Measurements from ENCODE around the gene DOCK6.

The DOCK6 gene

GRCh38 chr19:11223200-11223599 lies 39.1 kb downstream of the DOCK6 start:
- no peak for TF ChIP-seq CTCF (IDR thresholded peaks at IDR 0.05; ENCODE audit: extremely low read depth, insufficient read depth, missing control alignments)
- in situ Hi-C loops (cut with MboI; ENCODE audit: low pct_unique_long_range_greater_than_20kb, low sequenced_read_pairs, unreplicated experiment): no loop called here
- no peak for DNase-seq (ENCODE audit: low spot score)

- in situ Hi-C loops (cut with MboI; ENCODE audit: low pct_unique_long_range_greater_than_20kb, low sequenced_read_pairs, unreplicated experiment): no loop called here
- no peak for DNase-seq (ENCODE audit: low spot score)
- no peak for TF ChIP-seq CTCF (IDR thresholded peaks at IDR 0.05; ENCODE audit: extremely low read depth, insufficient read depth, missing control alignments)
Measured at GRCh38 chr19:11221082-11221598, 41.2 kb downstream of the DOCK6 start.

- no peak for TF ChIP-seq CTCF (IDR thresholded peaks at IDR 0.05; ENCODE audit: extremely low read depth, insufficient read depth, missing control alignments)
- in situ Hi-C loops (cut with MboI; ENCODE audit: low pct_unique_long_range_greater_than_20kb, low sequenced_read_pairs, unreplicated experiment): no loop called here
- no peak for DNase-seq (ENCODE audit: low spot score)
Measured at GRCh38 chr19:11214387-11214786, 47.9 kb downstream of the DOCK6 start.

GRCh38 chr19:11210656-11210928 lies 51.7 kb downstream of the DOCK6 start:
- in situ Hi-C loops (cut with MboI; ENCODE audit: low pct_unique_long_range_greater_than_20kb, low sequenced_read_pairs, unreplicated experiment): no loop called here
- DNase-seq (ENCODE audit: low spot score): no peak
- no peak for TF ChIP-seq CTCF (IDR thresholded peaks at IDR 0.05; ENCODE audit: extremely low read depth, insufficient read depth, missing control alignments)

DNA sequence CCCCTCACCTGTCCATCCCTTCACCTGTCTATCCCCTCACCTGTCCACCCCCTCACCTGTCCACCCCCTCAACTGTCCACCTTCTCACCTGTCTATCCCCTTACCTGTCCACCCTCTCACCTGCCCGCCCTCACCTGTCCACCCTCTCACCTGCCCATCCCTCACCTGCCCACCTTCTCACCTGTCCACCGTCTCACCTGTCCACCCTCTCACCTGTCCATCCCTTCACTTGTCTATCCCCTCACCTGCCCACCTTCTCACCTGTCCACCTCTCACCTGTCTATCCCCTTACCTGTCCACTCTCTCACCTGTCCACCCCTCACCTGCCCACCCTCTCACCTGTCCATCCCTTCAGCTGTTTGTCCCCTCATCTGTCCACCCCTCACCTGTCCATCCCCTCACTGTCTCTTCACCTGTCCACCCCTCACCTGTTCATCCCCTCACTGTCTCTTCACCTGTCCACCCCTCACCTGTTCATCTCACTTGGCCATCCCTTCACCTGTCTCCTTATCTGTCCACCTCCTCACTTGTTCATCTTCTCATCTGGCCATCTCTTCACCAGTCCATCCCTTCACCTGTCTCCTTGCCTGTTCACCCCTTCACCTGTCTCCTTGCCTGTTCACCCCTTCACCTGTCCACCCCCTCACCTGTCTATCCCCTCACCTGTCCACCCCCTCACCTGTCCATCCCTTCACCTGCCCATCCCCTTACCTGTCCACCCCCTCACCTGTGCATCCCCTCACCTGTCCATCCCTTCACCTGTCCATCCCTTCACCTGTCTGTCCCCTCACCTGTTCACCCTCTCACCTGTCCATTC lies 52.3 kb downstream of the DOCK6 start:
- DNase-seq (ENCODE audit: low spot score): no peak
- in situ Hi-C loops (cut with MboI; ENCODE audit: low pct_unique_long_range_greater_than_20kb, low sequenced_read_pairs, unreplicated experiment): no loop called here
- TF ChIP-seq CTCF (IDR thresholded peaks at IDR 0.05; ENCODE audit: extremely low read depth, insufficient read depth, missing control alignments): no peak

DNA sequence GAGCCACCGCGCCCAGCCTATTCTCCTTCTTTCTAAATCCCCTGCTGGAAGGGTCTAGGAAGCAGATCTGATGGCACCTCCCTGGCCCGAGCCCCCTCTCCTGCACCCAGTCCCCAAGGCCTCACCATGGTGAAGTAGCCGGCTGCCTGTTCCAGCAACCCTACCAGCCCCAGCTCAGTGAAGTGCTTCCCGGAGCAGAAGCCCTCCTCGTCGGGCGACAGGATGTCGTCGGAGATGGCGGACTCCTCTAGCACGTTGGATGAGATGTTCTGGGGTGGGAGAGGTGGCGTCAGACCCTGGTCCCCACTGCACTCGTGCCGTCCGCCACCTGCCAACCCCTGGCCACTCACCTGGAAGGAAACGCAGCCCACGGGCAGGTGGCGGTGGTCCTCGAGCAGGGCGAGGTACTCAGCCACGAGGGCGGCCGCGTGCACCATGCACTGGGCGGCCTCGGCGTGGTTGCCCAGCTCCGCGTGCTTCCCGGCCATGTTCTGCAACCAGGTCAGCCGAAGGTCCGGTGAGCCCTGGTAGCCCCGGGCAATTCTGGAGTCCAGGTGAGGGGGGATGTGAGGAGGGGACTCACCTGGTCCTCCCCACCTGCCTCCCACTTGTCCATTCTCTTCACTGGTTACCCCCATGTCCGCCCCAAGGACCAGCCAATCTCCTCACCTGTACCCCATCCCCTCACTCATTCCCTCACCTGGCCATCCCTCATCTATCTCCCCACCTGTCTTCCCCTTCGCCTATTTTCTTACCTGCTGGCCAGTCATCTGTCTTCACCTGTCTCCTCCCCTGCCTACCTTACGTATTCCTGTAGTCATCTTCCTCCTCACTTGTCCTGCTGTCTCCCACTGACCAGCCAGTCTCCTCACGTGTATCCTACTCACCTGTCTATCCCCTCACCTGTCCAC lies 53.5 kb downstream of the DOCK6 start:
- in situ Hi-C loops (cut with MboI; ENCODE audit: low pct_unique_long_range_greater_than_20kb, low sequenced_read_pairs, unreplicated experiment): no loop called here
- no peak for TF ChIP-seq CTCF (IDR thresholded peaks at IDR 0.05; ENCODE audit: extremely low read depth, insufficient read depth, missing control alignments)
- DNase-seq (ENCODE audit: low spot score): no peak
